Measurements from ENCODE around the gene ABCB8. TPM values are rescaled to one million over a fixed set of nuclear protein-coding genes. Genes with fewer than 3 reads are reported as not detected.
A peak's percentile ranks its signal among the peaks of the same experiment; 100 is the strongest.

The ABCB8 gene
- polyA plus RNA-seq, 1 of the 3 experiments (the other 2 are of a cell fraction), result 36.0 TPM

- TF ChIP-seq IRF3 (IDR thresholded peaks at IDR 0.05; ENCODE audit: low read depth, low read length) (no peak), SMC3 (IDR thresholded peaks at IDR 0.05; ENCODE audit: low read depth, low read length) (no peak), ELF1 (IDR thresholded peaks at IDR 0.05) (no peak), RXRA (IDR thresholded peaks at IDR 0.05; ENCODE audit: borderline replicate concordance, low read depth) (no peak)
These were observed 45.9 kb upstream of the ABCB8 start (continued) for GRCh38 chr7:150982351-150982750.

- no peak overlapping the region for H2AFZ ChIP-seq (ENCODE audit: low read depth)
- TF ChIP-seq RFX5 (IDR thresholded peaks at IDR 0.05; ENCODE audit: low read length), result no peak
- no peak for TF ChIP-seq ELF1 (IDR thresholded peaks at IDR 0.05)
- TF ChIP-seq REST (IDR thresholded peaks at IDR 0.05; ENCODE audit: low read depth, low read length), result peak; percentile 100
- no peak for TF ChIP-seq TAF1 (IDR thresholded peaks at IDR 0.05; ENCODE audit: borderline replicate concordance, low read depth, low read length)
- no peaks in the 10 kb centered on the region for H4K20me1 ChIP-seq (ENCODE audit: insufficient read depth)
- H3K79me2 ChIP-seq (ENCODE audit: insufficient read depth), result no peaks in the 10 kb centered on the region
- H3K4me3 ChIP-seq (ENCODE audit: low read depth in 2 of 2, low read length in 1 of 2), result no peak overlapping the region
- no peak for DNase-seq
- H3K9ac ChIP-seq, result no peak overlapping the region
- H3K4me1 ChIP-seq (ENCODE audit: control insufficient read depth in 1 of 2, insufficient read depth in 2 of 2, low read depth in 1 of 2, low read length in 1 of 2), result peaks cover 0 to 38% of the 10 kb centered on the region in 2 experiments; a peak in 2 of 4 replicates
- WGBS (ENCODE audit: low lambda C conversion rate), result 26% methylated on average over 2 of the region's 2 CpGs
- H3K4me2 ChIP-seq, result no peak overlapping the region
- H3K27me3 ChIP-seq (ENCODE audit: insufficient read depth), result peaks cover 37% of the 10 kb centered on the region
- no peaks in the 10 kb centered on the region for H3K9me2 ChIP-seq
- H3K36me3 ChIP-seq (replicated peaks in 1 of 2; ENCODE audit: control insufficient read depth in 1 of 2, insufficient read depth in 2 of 2, low read length in 1 of 2), result no peaks in the 10 kb centered on the region
- H3F3A ChIP-seq (replicated peaks; ENCODE audit: insufficient read depth), result no peaks in the 10 kb centered on the region
- ChIA-PET CTCF (interaction anchor here (0.7 to 13.1 kb wide), 15 partner anchors 10 to 205 kb away, joined by 3 to 761 read pairs (median 21); partner anchors contain the start of gene KCNH2), POLR2A (interaction anchor here (1.1 kb wide), 1 partner anchor 13 kb away, joined by 3 read pairs; no protein-coding TSS in a partner anchor)
- no peak overlapping the region for H3K27ac ChIP-seq (ENCODE audit: low read depth in 2 of 2, low read length in 1 of 2)
- no peaks in the 10 kb centered on the region for H3K9me3 ChIP-seq
These were observed 44.3 kb upstream of the ABCB8 start for GRCh38 chr7:150983893-150984368.

GRCh38 chr7:150986099-150986512 is 42.1 kb upstream of the ABCB8 start:
- POLR2A ChIA-PET, result interaction anchor here (0.6 to 1.6 kb wide), 6 partner anchors 10 to 199 kb away, joined by 3 to 11 read pairs (median 6); no protein-coding TSS in a partner anchor
- Histone ChIP-seq H2AFZ (ENCODE audit: low read depth) (no peak overlapping the region), H3K79me2 (ENCODE audit: insufficient read depth) (no peaks in the 10 kb centered on the region), H3K9me3 (no peaks in the 10 kb centered on the region), H3K4me2 (no peak overlapping the region), H3K27me3 (ENCODE audit: insufficient read depth) (peaks cover 21% of the 10 kb centered on the region), H3K9ac (no peak overlapping the region), H3K9me2 (no peaks in the 10 kb centered on the region), H3K4me1 (ENCODE audit: control insufficient read depth in 1 of 2, insufficient read depth in 2 of 2, low read depth in 1 of 2, low read length in 1 of 2) (peaks cover 0 to 32% of the 10 kb centered on the region in 2 experiments; a peak in 2 of 4 replicates), H3K4me3 (ENCODE audit: low read depth in 2 of 2, low read length in 1 of 2) (no peak overlapping the region; a peak in 1 of 4 replicates), H3K27ac (ENCODE audit: low read depth in 2 of 2, low read length in 1 of 2) (peak overlapping the region in 1 of 2 experiments; percentile 51; a peak in 1 of 4 replicates), H3K36me3 (replicated peaks in 1 of 2; ENCODE audit: control insufficient read depth in 1 of 2, insufficient read depth in 2 of 2, low read length in 1 of 2) (no peaks in the 10 kb centered on the region), H3F3A (replicated peaks; ENCODE audit: insufficient read depth) (no peaks in the 10 kb centered on the region), H4K20me1 (ENCODE audit: insufficient read depth) (no peaks in the 10 kb centered on the region)
- 12% methylated on average over 16 of the region's 16 CpGs for WGBS (ENCODE audit: low lambda C conversion rate)
- CTCF ChIA-PET, result interaction anchor here (0.6 to 13.1 kb wide), 45 partner anchors 8 to 537 kb away, joined by 3 to 761 read pairs (median 5); partner anchors contain the start of genes CDK5 and KCNH2
- DNase-seq, result peak; percentile 85
- TF ChIP-seq CHD2 (IDR thresholded peaks at IDR 0.05; ENCODE audit: low read length, partially characterized antibody), result peak; percentile 36
- TF ChIP-seq GATA2 (CRISPR knock-in tag; IDR thresholded peaks at IDR 0.05), result no peak
- 0 out of 2 replicates have a peak, but pooled peaks have one; percentile 52 for TF ChIP-seq FOXJ3 (CRISPR knock-in tag; IDR thresholded peaks at IDR 0.05)
- peak; percentile 89 for TF ChIP-seq RAD21 (IDR thresholded peaks at IDR 0.05; ENCODE audit: low read length)
- TF ChIP-seq RCOR1 (IDR thresholded peaks at IDR 0.05; ENCODE audit: low read length), result peak; percentile 52; the same call in 1 of the 2 replicates
- TF ChIP-seq CTCF (IDR thresholded peaks at IDR 0.05), result peak; percentile 79
- peak; percentile 68; the same call in 1 of the 2 replicates for TF ChIP-seq REST (IDR thresholded peaks at IDR 0.05; ENCODE audit: low read depth, low read length)
- TF ChIP-seq RXRA (IDR thresholded peaks at IDR 0.05; ENCODE audit: borderline replicate concordance, low read depth), result no peak

Measured in SK-N-SH (cell line).